Activated CD8-positive, alpha-beta memory T cell treated with anti-CD3 and anti-CD28 coated beads, Interleukin-2, amount 50 U/mL, for 24 hours (primary cell): ENCODE results near the gene IL23A.

Source experiments
- DNase-seq: peaks from one replicate; pipeline ENCODE4 v3.0.0-alpha.2; 2020; ENCODE audit errors: extremely low read depth

IL23A gene

GRCh38 chr12:56361487-56362129 is 22.9 kb downstream of the IL23A start:
- DNase-seq: no peak

- no peak for DNase-seq
These were observed 23.7 kb downstream of the IL23A start, which contains the start of gene APOF for GRCh38 chr12:56362130-56363059. Gene APOF, minus strand, starts transcription at chr12:56362857. Its CDS starts 112 bp downstream, at chr12:56362745.

GRCh38 chr12:56366948-56367347 is 28.3 kb downstream of the IL23A start:
- DNase-seq: no peak

DNA sequence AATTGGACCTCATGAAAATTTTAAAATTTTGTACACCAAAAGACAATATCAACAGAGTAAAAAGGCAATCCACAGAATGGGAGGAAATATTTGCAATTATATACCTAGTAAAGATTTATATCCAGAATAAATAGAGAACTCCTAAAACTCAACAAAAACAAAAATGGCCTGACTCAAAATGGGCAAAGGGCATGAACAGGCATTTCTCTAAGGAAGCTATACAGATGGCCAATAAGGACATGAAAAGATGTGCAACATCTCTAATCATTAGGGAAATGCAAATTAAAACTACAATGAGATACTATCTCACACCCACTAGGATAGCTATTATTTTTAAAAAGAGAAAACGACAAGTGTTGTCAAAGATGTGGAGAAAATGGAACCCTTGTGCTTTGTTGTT is 34.8 kb downstream of the IL23A start:
- no peak for DNase-seq

- no peak for DNase-seq
These were observed 36.3 kb downstream of the IL23A start for GRCh38 chr12:56374726-56375597.

DNA sequence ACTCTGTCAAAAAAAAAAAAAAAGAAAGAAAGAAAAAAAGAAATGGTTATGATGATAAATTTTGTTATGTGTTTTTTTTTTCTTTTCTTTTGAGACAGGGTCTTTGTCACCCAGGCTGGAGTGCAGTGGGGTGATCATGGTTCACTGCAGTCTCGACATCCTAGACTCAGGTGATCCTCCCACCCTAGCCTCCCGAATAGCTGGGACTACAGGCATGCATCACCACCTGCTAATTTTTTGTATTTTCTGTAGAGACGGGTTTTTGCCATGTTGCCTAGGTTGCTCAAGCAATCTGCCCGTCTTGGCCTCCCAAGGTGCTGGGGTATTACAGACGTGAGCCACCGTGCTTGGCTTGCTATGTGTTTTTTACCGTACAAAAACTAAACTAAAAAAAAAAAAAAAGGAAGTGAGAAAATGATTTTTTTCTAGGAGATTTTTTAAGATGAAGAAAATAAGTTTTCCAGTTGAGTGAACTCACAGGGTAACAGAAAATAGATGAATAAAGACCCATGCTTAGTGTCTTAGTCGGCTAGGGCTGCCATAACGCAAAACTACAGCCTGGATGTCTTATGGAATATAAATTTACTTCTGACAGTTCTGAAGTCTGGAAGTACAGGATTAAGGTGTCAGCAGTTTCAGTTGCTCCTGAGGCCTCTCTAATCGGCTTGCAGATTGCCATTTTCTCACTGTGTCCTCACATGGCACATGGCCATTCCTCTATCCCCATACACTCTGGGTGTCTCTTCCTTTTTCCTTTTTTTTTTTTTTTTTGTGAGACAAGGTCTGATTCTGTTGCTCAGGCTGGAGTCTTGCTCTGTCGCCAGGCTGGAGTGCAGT is 37.1 kb downstream of the IL23A start:
- DNase-seq: no peak

- no peak for DNase-seq
These were observed 38.8 kb downstream of the IL23A start for GRCh38 chr12:56377310-56377988.

DNA sequence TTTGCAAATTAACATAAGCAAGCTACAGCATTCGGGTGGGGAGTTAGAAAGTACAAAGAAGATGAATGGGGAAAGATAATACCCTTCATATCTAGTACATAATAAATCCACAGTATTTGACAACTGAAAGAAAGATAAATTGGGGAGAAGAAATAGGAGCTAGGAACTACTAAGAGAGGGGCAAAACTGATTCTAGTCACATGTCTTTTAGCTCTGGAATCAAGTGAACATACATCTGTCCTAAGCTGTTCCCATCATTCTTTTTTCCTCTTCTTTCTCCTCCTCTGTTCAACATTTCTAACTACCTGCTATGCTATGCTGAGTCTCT is 39.3 kb downstream of the IL23A start:
- DNase-seq: no peak

DNA sequence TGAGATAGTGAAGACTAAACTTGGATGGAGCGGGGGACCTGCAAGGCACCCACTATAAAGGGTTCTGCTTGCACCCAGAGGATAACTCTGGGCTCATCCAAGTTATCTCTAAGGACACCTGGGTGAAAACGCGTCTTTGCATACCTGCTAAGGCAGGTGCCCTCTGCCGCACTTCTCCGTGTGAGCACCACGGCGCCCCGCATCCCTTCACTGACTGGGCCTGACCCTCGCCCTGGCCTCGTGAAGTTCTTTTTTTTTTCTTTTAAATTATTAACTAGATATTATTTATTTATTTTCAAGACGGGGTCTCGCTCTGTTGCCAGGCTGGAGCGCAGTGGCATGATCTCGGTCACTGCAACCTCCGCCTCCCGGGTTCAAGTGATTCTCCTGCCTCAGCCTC is 43.9 kb downstream of the IL23A start:
- DNase-seq: no peak

DNA sequence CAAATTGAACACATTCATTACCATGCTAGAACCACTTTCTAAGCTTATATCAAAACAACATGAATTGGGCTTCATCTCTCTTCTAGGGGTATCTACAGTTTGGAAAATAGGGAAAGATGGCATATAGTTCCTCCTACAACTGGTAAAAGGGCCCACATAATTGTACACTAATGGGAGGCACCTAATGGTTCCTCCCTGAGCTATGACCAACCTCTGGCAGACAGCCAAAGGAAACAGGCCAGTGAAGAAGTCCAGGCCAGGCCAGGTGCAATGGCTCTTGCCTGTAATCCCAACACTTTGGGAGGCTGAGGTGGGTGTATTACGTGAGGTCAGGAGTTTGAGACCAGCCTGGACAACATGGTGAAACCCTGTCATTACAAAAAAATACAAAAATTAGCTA is 47.2 kb downstream of the IL23A start:
- no peak for DNase-seq

DNA sequence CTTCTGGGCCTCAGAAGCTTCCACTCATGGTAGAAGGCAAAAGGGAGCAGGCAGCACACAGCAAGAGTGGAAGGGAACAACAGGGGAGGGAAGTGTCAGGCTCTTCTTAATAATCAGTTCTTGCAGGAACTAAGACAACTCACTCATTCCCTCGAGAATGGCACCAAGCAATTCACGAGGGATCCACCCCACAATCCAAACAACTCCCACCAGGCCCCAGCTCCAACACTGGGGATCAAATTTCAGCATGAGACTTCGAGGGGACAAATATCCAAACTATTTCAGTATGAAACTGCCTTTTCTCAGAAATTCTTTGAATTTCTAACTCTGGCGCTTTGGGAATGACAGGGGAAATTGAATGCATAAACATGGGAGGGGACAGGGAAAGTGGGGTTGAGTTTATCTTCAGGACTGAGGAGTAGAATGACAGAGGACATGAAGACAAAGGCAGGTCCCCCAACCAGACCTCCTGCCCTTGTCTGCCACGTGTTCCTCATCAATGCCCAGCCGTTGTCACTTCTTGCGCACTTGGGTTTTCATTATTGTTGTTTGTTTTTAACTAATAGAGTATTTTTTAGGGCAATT is 48.6 kb downstream of the IL23A start:
- DNase-seq: no peak

GRCh38 chr12:56389412-56389811 is 50.7 kb downstream of the IL23A start:
- no peak for DNase-seq
